HepG2 (cell line): ENCODE results near the gene UXS1. TPM values are rescaled to one million over a fixed set of nuclear protein-coding genes. Genes with fewer than 3 reads are reported as not detected.

Experiments
- CHD2 ChIP-seq: IDR thresholded peaks from 2 replicates; pipeline ENCODE4 v1.6.1; 2011; ENCODE audit warnings: low read depth, low read length, improper control_type of control experiment
- DR1 ChIP-seq: sonication (generic); formaldehyde crosslinking; IDR thresholded peaks from 2 replicates; pipeline ENCODE4 v1.8.0; 2021; ENCODE audit warnings: mild to moderate bottlenecking, missing genetic modification reagents, inconsistent platforms
- FOXA1 ChIP-seq, 2 experiments: fragments of 450-650 bp in 1 of 2; sonication (generic) in 1 of 2; formaldehyde crosslinking in 1 of 2; IDR thresholded peaks; 2 replicates each; pipeline versions ENCODE4 v1.4.0 to v1.6.1; 2016 to 2020; ENCODE audit warnings: missing genetic modification reagents in 1 of 2
- NFYC ChIP-seq: IDR thresholded peaks from 2 replicates; pipeline ENCODE4 v1.6.1; 2016; ENCODE audit warnings: missing genetic modification reagents, missing compliant biosample characterization
- POLR2AphosphoS5 ChIP-seq: IDR thresholded peaks from 2 replicates; pipeline ENCODE4 v1.6.1; 2012; ENCODE audit warnings: low read depth, low read length
- THAP11 ChIP-seq: IDR thresholded peaks from 2 replicates; pipeline ENCODE4 v1.6.1; 2016; ENCODE audit warnings: missing biosample characterization, missing genetic modification reagents
- polyA plus RNA-seq, 8 experiments: library from polyadenylated mRNA; depleted of rRNA in 3 of 8; stranded (reverse) in 7 of 8; unstranded in 1 of 8; fragments of >200 nt; fragmentation: Illumina TruSeq in 4 of 8; extraction: Trizol in 4 of 8; gene quantifications; 2 replicates each; pipeline versions ENCODE4 v1.2.1 to v1.2.3, GENCODE V29; 2011 to 2016; ENCODE audit warnings: low read depth in 4 of 8, missing spikeins in 1 of 8, mixed read lengths in 1 of 8; ENCODE audit not compliant: insufficient read depth in 1 of 8
- total RNA-seq, 5 experiments: library from RNA; depleted of rRNA; stranded (reverse); fragments of >200 nt; fragmentation: Illumina TruSeq; extraction: Trizol; gene quantifications; 2 replicates each; pipeline ENCODE4 v1.2.3, GENCODE V29; 2016; ENCODE audit warnings: low read depth in 1 of 5
- TF ChIP-seq, protein P1 (sequence below): fragments of 450-650 bp; IDR thresholded peaks from 2 replicates; pipeline ENCODE4 v1.6.1; 2016
- TF ChIP-seq, protein P2 (sequence below): sonication (generic); formaldehyde crosslinking; IDR thresholded peaks from 2 replicates; pipeline ENCODE4 v1.4.0; 2020; ENCODE audit warnings: missing genetic modification reagents
- TF ChIP-seq, protein P3 (sequence below): sonication (generic); formaldehyde crosslinking; IDR thresholded peaks from 2 replicates; pipeline ENCODE4 v1.5.0; 2020; ENCODE audit warnings: mild to moderate bottlenecking, missing genetic modification reagents, moderate library complexity
- TF ChIP-seq, protein P4 (sequence below), 2 experiments: IDR thresholded peaks; 2 replicates each; pipeline ENCODE4 v1.6.1; 2011 to 2012; ENCODE audit warnings: low read length in 2 of 2, borderline replicate concordance in 1 of 2, low read depth in 1 of 2, mild to moderate bottlenecking in 1 of 2, moderate library complexity in 1 of 2
- TF ChIP-seq, protein P5 (sequence below): sonication (generic); formaldehyde crosslinking; IDR thresholded peaks from 2 replicates; pipeline ENCODE4 v1.9.0; 2021; ENCODE audit warnings: missing genetic modification reagents, mild to moderate bottlenecking, borderline replicate concordance
- TF ChIP-seq, protein P6 (sequence below): sonication (generic); formaldehyde crosslinking; IDR thresholded peaks from 2 replicates; pipeline ENCODE4 v1.8.1; 2023; ENCODE audit warnings: missing genetic modification reagents, mild to moderate bottlenecking, borderline replicate concordance
- TF ChIP-seq, protein P7 (sequence below), 2 experiments: sonication (generic) in 1 of 2; formaldehyde crosslinking in 1 of 2; IDR thresholded peaks; 2 replicates each; pipeline versions ENCODE4 v1.5.1 to v1.6.1; 2011 to 2020; ENCODE audit warnings: borderline replicate concordance in 1 of 2, low read depth in 1 of 2, low read length in 1 of 2, mild to moderate bottlenecking in 1 of 2, missing genetic modification reagents in 1 of 2, moderate library complexity in 1 of 2

Gene UXS1
- total and polyA plus RNA-seq, 2 of the 13 experiments (the other 11 are each of a cell fraction or from before 2014, with no cell fraction given), result 53.3 to 110 TPM

DNA sequence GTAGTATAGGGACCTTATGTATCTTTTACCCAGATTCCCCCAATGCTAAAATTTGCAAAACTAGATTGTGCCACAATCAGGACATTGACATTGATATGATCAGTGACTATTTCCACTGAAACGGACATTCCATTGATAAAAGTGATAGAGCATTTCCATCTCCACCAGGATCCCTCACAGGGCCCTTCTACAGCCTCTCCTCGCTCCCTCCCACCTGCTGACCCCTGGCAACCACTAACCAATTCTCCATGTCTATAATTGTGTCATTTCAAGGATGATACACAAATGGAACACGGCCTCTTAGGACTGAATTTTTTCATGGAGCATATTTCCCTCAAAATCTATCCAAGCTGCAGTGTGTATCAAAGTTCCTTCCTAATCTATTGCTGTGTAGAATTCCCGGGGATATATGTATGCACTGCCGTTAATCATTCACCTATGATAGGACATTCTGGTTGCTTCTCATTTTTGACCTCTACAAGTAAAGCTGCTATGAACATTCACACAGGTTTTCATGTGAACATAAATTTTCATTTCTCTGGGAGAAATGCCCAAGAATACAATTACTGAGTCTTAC lies 67.3 kb downstream of the UXS1 start (continued):
- TF ChIP-seq, protein P1, sequence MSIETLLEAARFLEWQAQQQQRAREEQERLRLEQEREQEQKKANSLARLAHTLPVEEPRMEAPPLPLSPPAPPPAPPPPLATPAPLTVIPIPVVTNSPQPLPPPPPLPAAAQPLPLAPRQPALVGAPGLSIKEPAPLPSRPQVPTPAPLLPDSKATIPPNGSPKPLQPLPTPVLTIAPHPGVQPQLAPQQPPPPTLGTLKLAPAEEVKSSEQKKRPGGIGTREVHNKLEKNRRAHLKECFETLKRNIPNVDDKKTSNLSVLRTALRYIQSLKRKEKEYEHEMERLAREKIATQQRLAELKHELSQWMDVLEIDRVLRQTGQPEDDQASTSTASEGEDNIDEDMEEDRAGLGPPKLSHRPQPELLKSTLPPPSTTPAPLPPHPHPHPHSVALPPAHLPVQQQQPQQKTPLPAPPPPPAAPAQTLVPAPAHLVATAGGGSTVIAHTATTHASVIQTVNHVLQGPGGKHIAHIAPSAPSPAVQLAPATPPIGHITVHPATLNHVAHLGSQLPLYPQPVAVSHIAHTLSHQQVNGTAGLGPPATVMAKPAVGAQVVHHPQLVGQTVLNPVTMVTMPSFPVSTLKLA, result no peak
- TF ChIP-seq NFYC, result no peak
- TF ChIP-seq, protein P2, sequence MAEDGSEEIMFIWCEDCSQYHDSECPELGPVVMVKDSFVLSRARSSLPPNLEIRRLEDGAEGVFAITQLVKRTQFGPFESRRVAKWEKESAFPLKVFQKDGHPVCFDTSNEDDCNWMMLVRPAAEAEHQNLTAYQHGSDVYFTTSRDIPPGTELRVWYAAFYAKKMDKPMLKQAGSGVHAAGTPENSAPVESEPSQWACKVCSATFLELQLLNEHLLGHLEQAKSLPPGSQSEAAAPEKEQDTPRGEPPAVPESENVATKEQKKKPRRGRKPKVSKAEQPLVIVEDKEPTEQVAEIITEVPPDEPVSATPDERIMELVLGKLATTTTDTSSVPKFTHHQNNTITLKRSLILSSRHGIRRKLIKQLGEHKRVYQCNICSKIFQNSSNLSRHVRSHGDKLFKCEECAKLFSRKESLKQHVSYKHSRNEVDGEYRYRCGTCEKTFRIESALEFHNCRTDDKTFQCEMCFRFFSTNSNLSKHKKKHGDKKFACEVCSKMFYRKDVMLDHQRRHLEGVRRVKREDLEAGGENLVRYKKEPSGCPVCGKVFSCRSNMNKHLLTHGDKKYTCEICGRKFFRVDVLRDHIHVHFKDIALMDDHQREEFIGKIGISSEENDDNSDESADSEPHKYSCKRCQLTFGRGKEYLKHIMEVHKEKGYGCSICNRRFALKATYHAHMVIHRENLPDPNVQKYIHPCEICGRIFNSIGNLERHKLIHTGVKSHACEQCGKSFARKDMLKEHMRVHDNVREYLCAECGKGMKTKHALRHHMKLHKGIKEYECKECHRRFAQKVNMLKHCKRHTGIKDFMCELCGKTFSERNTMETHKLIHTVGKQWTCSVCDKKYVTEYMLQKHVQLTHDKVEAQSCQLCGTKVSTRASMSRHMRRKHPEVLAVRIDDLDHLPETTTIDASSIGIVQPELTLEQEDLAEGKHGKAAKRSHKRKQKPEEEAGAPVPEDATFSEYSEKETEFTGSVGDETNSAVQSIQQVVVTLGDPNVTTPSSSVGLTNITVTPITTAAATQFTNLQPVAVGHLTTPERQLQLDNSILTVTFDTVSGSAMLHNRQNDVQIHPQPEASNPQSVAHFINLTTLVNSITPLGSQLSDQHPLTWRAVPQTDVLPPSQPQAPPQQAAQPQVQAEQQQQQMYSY (CRISPR knock-in tag), result no peak
- TF ChIP-seq FOXA1 (IDR thresholded peaks at IDR 0.05), result no peak
- TF ChIP-seq FOXA1 (CRISPR knock-in tag; IDR thresholded peaks at IDR 0.05), result no peak
- no peak for TF ChIP-seq CHD2
- TF ChIP-seq, protein P3, sequence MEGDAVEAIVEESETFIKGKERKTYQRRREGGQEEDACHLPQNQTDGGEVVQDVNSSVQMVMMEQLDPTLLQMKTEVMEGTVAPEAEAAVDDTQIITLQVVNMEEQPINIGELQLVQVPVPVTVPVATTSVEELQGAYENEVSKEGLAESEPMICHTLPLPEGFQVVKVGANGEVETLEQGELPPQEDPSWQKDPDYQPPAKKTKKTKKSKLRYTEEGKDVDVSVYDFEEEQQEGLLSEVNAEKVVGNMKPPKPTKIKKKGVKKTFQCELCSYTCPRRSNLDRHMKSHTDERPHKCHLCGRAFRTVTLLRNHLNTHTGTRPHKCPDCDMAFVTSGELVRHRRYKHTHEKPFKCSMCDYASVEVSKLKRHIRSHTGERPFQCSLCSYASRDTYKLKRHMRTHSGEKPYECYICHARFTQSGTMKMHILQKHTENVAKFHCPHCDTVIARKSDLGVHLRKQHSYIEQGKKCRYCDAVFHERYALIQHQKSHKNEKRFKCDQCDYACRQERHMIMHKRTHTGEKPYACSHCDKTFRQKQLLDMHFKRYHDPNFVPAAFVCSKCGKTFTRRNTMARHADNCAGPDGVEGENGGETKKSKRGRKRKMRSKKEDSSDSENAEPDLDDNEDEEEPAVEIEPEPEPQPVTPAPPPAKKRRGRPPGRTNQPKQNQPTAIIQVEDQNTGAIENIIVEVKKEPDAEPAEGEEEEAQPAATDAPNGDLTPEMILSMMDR, result no peak
- TF ChIP-seq, protein P4, sequence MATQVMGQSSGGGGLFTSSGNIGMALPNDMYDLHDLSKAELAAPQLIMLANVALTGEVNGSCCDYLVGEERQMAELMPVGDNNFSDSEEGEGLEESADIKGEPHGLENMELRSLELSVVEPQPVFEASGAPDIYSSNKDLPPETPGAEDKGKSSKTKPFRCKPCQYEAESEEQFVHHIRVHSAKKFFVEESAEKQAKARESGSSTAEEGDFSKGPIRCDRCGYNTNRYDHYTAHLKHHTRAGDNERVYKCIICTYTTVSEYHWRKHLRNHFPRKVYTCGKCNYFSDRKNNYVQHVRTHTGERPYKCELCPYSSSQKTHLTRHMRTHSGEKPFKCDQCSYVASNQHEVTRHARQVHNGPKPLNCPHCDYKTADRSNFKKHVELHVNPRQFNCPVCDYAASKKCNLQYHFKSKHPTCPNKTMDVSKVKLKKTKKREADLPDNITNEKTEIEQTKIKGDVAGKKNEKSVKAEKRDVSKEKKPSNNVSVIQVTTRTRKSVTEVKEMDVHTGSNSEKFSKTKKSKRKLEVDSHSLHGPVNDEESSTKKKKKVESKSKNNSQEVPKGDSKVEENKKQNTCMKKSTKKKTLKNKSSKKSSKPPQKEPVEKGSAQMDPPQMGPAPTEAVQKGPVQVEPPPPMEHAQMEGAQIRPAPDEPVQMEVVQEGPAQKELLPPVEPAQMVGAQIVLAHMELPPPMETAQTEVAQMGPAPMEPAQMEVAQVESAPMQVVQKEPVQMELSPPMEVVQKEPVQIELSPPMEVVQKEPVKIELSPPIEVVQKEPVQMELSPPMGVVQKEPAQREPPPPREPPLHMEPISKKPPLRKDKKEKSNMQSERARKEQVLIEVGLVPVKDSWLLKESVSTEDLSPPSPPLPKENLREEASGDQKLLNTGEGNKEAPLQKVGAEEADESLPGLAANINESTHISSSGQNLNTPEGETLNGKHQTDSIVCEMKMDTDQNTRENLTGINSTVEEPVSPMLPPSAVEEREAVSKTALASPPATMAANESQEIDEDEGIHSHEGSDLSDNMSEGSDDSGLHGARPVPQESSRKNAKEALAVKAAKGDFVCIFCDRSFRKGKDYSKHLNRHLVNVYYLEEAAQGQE (IDR thresholded peaks at IDR 0.05; ENCODE audit: borderline replicate concordance in 1 of 2, low read depth in 1 of 2, low read length in 2 of 2), result no peak
- TF ChIP-seq, protein P5, sequence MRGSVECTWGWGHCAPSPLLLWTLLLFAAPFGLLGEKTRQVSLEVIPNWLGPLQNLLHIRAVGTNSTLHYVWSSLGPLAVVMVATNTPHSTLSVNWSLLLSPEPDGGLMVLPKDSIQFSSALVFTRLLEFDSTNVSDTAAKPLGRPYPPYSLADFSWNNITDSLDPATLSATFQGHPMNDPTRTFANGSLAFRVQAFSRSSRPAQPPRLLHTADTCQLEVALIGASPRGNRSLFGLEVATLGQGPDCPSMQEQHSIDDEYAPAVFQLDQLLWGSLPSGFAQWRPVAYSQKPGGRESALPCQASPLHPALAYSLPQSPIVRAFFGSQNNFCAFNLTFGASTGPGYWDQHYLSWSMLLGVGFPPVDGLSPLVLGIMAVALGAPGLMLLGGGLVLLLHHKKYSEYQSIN (CRISPR knock-in tag), result no peak
- TF ChIP-seq POLR2AphosphoS5, result peak; percentile 51; the same call in 1 of the 2 replicates
- no peak for TF ChIP-seq THAP11
- TF ChIP-seq, protein P6, sequence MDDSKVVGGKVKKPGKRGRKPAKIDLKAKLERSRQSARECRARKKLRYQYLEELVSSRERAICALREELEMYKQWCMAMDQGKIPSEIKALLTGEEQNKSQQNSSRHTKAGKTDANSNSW, result no peak
- no peak for TF ChIP-seq DR1 (CRISPR knock-in tag)
- TF ChIP-seq, protein P7, sequence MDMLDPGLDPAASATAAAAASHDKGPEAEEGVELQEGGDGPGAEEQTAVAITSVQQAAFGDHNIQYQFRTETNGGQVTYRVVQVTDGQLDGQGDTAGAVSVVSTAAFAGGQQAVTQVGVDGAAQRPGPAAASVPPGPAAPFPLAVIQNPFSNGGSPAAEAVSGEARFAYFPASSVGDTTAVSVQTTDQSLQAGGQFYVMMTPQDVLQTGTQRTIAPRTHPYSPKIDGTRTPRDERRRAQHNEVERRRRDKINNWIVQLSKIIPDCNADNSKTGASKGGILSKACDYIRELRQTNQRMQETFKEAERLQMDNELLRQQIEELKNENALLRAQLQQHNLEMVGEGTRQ (IDR thresholded peaks at IDR 0.05; ENCODE audit: low read depth, low read length), result no peak
- TF ChIP-seq, protein P7 (CRISPR knock-in tag; IDR thresholded peaks at IDR 0.05; ENCODE audit: borderline replicate concordance), result no peak
